Measurements from ENCODE around the gene PLA2G12A.
"Not testable (repeated sequence)": the region's sequence is repeated elsewhere in the genome, so short reads cannot be mapped to it uniquely, and the experiment has no call there.

The PLA2G12A gene

DNA sequence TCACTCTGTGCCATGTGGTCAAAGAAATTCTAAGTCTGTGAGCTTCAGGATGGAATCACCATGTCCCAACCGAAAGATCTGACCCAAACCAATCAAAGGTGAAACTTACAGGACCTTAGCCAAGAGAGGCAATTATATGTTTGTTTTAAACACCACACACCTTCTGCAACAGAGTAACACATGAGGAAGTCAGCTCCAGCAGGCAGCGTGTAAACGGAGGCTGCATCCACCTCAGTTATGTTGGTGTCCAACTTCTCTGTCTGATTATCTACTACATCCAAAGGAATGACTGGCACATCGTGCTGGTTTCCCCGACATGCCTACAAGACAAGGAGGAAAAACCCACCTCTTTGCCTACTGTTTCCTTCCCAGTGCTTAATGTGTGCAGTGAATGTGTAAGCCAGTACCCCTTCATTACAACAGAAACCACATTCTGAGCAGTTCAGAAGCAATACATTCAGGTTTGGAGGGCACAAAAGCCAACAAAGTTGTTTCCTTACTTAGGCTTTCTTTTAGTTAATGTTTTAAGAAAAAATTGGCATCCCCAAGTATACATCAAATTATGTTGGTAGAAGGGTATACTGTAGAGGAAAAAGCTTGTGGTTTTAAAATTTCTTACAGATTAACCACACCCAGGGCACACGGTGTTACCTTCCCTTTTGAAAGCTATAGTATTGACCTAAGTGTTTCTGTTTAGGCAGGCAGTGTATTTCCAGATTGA, 39.0 kb downstream of the PLA2G12A start:
- intact Hi-C loops (cut with DNase I): no loop called here
- no peak for DNase-seq

DNA sequence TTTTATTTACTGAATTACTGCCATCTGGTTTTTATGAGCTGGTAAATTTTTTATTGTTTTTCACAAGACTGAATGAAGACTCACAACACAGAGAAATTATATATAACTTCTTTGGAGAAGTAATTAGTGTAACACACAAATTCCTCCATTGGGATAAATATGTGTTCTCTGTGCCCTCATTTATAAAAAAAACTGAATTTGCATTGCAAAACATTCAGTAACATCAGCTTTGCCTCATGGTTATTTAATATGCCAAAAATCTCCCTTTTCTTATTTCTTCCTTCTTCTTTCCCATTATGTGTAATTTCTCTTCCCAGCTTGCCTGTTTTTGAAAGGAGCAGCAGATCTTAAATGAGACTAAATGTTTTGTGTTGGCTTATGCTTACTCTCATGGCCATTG, 45.1 kb downstream of the PLA2G12A start:
- no peak for DNase-seq
- intact Hi-C loops (cut with DNase I): no loop called here

DNA sequence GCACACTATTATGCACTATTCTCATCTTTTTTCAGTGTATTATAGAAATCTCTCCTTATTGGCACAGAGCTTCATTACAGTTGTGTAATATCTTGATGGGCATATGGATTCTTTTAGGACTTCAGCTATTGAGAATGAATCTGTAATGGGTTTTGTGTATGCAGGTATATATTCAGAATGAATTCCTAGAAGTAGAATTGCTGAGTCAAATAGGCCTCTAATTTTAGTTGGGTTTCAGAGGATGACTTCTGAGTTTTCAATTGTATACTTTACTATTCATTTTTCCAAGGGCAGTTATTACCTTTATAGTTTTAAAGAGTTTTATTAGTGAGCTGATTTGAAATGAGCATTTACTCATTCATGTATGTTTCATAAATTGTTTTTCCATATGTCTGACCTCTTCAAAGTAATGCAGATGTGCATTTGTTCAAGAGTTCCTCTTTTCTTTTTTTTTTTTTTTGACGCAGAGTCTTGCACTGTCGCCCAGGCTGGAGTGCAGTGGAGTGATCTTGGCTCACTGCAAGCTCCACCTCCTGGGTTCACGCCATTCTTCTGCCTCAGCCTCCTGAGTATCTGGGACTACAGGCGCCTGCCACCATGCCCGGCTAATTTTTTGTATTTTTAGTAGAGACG, 46.1 kb downstream of the PLA2G12A start:
- no peak for DNase-seq
- intact Hi-C loops (cut with DNase I): no loop called here

DNA sequence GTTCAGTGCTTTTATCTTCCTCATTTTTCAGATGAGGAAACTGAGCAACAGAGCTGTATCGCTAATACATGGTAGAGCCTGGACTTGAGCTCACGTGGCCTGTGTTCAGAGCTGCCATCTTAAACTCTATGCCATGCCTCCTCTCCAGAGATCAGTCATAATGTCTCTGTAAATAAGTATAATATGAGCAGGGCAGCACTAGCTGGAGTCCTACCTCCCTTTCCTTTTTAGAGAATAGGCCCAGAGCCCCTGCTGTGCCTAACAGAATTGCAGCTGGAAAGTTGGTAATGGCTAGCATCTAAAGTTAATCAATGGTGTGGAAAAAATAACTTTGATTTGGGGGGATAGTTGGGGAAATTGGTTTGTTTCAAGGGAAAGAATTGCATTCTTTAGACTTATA, 47.0 kb downstream of the PLA2G12A start:
- DNase-seq: no peak
- intact Hi-C loops (cut with DNase I): no loop called here

DNA sequence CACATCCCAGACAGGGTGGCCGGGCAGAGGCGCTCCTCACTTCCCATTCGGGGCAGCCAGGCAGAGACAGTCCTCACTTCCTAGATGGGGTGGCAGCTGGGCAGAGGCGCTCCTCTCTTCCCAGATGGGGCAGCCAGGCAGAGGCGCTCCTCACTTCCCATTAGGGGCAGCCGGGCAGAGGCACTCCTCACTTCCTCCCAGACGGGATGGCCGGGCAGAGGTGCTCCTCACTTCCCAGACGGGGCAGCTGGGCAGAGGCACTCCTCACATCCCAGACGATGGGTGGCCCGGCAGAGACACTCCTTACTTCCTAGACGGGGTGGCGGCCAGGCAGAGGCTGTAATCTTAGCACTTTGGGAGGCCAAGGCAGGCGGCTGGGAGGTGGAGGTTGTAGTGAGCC, 50.9 kb downstream of the PLA2G12A start:
- peak in 1 of 10 donors; percentile 72 for DNase-seq
- intact Hi-C loops (cut with DNase I): not testable (repeated sequence)

DNA sequence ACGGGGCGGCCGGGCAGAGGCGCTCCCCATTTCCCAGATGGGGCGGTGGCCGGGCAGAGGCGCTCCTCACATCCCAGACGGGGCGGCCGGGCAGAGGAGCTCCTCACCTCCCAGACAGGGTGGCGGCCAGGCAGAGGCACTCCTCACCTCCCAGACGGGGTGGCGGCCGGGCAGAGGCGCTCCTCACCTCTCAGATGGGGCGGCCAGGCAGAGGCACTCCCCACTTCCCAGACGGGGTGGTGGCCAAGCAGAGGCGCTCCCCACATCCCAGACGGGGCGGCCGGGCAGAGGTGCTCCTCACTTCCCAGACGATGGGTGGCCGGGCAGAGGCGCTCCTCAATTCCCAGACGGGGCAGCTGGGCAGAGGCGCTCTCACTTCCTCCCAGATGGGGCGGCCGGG, 51.4 kb downstream of the PLA2G12A start:
- intact Hi-C loops (cut with DNase I): not testable (repeated sequence)
- peak in 1 of 10 donors; percentile 82 for DNase-seq

DNA sequence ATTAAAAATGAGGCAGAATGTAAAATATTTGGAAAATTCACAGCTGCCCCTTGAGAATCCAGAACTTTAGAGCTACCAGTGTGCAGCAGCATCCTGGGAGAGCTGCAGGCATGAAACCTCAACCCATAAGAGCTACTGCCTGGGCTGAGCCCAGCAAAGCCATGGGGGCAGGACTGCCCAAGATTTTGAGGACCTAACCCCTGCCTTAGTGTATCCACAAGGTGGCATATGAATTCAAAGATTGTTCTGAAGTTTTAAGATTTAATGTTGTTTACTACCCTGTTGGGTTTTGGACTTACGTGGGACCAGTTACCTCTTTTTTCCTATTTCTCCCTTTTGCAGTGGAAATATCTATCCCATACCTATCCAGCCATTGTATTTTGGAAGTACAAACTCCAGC, 53.0 kb downstream of the PLA2G12A start:
- intact Hi-C loops (cut with DNase I): no loop called here
- no peak for DNase-seq

DNA sequence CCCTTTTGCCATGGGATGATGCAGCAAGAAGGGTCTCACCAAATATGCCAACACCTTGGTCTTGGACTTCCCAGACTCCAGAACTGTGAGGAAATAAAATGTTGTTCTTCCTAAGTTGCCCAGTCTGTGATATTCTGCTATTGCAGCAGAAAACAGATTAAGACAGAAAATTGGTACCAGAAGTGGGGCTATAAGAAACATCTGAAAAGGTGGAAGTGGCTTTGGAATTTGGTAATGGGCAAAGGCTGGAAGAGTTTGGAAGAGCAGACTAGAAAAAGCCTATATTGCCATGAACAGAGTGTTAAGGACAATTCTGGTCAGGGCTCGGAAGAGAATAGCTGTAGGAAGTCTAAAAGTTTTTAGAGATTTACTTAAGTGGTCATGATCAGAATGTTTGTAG, 54.0 kb downstream of the PLA2G12A start:
- no peak for DNase-seq
- intact Hi-C loops (cut with DNase I): no loop called here

DNA sequence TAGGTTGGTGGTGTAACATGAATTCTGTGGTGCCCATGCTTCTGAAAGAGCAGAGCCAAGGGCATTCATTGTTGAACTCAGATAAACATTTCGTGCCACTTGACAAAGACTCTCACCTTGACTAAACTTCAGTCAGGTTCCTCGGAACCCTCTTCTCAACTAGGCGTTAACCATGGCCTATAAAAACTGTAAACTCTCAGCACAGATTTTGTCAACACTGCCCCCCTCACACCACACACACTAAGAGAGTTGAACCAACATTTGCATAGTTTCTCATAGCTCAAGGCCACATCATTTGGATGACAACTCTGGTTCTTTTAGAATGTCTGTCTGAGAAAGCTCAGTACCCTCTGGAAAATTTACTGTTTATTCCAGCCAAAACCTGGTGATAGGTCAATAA, 54.7 kb downstream of the PLA2G12A start:
- intact Hi-C loops (cut with DNase I): no loop called here
- DNase-seq: no peak

DNA sequence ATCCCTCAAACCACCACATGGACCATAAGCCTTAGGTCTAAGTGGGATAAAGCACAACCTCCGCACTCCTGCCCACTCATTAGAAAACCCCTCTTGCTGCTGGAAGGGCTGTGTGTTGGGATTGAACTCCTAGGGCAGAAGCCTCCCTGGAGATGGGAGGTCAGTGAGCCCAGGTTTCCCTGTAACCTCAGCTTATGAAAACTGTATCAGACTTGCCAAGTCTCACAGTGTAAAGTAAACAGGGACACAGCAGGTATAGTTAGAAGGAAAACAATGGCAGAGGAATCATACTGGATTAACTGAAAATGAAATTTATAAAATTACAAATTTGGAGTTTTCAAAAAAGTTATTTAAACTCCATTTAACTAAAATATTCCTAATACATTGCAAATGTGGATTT, 56.6 kb downstream of the PLA2G12A start:
- intact Hi-C loops (cut with DNase I): no loop called here
- DNase-seq: no peak

DNA sequence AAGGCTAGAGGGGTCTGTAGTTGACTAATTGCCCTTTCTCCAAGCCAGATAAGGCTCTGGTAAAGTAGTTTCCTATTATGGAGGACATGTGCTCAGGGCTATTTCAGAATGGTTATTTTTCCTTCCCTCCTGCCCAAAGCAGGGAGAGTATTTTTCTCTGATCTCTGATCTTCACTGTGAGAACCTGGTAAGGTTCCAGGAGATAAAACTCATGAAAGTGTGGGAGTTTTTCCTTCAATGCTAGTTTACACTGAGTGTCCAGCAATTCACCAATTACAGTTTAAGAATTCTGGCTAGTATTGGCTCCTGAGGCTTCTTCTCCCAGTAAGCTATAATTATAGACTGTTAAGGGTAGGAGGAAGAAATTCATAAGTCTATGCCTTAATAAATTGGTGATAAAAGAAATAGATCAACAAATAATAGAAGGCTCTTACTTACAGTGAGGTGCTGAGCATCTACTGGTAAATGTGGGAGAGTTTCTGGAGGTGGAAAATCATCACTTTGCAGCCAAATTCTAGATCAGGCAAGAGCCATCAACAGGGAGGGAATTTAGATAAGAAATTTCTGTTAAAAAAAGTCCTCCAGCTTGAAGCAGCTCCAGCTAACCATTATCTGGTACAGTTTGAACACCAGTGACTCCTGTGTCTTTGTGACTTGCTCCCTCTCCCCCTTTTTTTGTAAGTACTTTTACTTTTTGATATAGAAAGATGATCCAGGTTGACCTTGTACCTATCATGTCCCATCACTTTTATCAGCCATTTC, 57.5 kb downstream of the PLA2G12A start:
- DNase-seq: no peak
- intact Hi-C loops (cut with DNase I): no loop called here

DNA sequence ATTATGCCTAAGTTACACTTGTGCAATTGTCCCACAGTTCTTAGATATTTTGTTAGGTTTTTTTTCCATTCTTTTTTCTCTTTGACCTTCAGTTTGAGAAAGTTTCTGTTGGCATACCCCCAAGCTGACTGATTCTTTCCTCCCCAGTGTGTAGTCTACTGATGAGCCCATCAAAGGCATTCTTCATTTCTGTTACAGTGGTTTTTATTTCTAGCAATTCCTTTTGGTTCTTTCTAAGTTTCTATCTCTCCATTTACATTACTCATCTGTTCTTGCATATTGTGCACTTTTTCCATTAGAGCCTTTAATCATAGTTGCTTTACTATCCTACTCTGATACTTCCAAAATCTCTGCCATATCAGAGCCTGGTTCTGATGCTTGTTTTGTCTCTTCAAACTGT, 58.5 kb downstream of the PLA2G12A start:
- intact Hi-C loops (cut with DNase I): no loop called here
- no peak for DNase-seq

DNA sequence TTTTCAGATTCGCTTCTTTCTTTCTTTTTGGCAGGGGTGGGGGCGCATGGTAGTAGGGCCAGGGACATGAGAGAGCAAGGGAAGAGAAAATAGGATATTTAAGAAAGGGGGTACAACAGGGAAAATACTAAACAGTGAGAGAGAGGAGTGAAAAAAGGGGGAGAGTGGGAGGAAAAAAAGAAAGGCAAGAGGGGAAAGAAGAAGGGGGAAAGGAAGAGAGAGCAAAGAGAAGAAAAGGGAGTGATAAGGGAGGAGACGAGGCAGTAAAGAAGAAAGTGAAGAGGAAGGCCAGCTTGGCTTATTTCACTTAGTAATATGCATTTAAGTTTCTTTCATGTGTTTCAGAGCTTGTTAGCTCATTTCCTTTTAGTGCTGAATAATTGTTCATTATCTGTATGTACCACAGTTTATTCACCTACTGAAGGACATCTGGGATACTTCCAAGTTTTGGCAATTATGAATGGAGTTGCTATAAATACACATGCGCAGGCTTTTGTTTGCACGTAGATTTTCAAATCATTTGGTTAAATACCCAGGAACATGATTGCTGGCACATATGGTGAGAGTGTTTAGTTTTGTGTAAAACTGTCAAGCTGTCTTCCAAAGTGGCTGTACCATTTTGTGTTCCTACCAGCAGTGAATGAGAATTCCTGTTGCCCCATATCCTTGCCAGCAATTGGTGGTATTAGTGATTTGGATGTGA, 63.9 kb downstream of the PLA2G12A start:
- DNase-seq: no peak
- intact Hi-C loops (cut with DNase I): no loop called here

DNA sequence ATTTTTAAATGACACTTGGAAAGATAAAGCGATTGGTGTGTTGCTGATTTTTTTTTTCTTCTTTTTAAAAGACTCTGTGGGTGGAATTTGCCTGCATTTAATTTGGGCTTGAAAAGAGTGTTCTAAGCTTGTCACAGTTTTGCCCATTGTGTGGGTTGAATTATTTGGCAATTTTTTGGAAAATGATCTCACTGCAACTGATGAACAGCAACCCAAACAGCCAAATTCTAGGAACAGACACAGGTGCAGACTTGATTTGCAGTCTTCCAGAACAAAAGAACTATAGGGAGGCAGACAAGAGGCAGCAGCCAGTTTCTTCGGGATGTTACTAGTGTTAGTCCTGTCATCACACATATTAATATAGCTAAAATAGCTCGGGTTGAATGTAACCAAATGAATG, 67.1 kb downstream of the PLA2G12A start:
- no peak for DNase-seq
- intact Hi-C loops (cut with DNase I): no loop called here

DNA sequence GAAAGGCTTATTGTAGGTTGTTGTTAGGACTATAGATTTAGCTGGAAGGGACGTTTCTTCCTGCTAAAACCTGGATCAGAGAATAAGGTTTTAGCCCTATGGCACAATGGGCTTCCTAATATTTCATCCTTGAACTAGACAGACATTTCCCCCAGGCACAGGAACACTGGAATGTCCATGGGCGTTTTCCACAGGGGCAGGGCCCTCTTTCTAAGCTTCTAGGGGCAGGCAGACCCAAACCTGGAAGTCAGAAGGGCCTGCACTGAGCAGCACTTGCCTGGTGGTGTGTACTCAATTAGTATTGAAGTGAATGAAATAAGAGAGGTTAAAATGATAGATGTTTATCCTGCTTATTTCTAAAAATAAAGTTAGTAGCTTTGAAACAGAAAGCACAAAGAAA, 67.8 kb downstream of the PLA2G12A start:
- intact Hi-C loops (cut with DNase I): no loop called here
- no peak for DNase-seq
